CD14-positive monocyte (primary cell): ENCODE results near the gene DAD1. TPM values are rescaled to one million over a fixed set of nuclear protein-coding genes. Genes with fewer than 3 reads are reported as not detected.
A peak's percentile ranks its signal among the peaks of the same experiment; 100 is the strongest.

Source experiments
- DNase-seq, 3 donors: peaks; one replicate each; pipeline ENCODE4 v3.0.0-alpha.2; 2011 to 2022
- H2AFZ ChIP-seq: 2 replicates; pipeline ENCODE4 v1.6.0; 2012; ENCODE audit warnings: mild to moderate bottlenecking, low read depth, low read length, inconsistent platforms; ENCODE audit not compliant: insufficient read depth, poor library complexity, severe bottlenecking
- H3K27ac ChIP-seq, 2 donors: 1 replicate in 1 of 2; 2 replicates in 1 of 2; pipeline ENCODE4 v1.5.1; 2012 to 2013; ENCODE audit warnings: low read length in 2 of 2, control low read depth in 1 of 2, inconsistent platforms in 1 of 2, low read depth in 1 of 2, mild to moderate bottlenecking in 1 of 2
- H3K27me3 ChIP-seq, 2 donors: one replicate each; pipeline versions ENCODE4 v1.6.0 to v1.6.1; 2011 to 2013; ENCODE audit warnings: low read length in 2 of 2; ENCODE audit not compliant: control insufficient read depth in 2 of 2, insufficient read depth in 2 of 2
- H3K36me3 ChIP-seq, 2 donors: replicated peaks in 1 of 2; 1 replicate in 1 of 2; 2 replicates in 1 of 2; pipeline versions ENCODE4 v1.5.1 to v1.6.1; 2012 to 2013; ENCODE audit warnings: low read length in 2 of 2, control low read depth in 1 of 2, inconsistent platforms in 1 of 2, mild to moderate bottlenecking in 1 of 2; ENCODE audit not compliant: insufficient read depth in 2 of 2, control insufficient read depth in 1 of 2
- H3K4me1 ChIP-seq, 2 donors: 1 replicate in 1 of 2; 2 replicates in 1 of 2; pipeline versions ENCODE4 v1.5.1 to v1.6.1; 2012 to 2013; ENCODE audit warnings: low read length in 2 of 2, control low read depth in 1 of 2, inconsistent platforms in 1 of 2, mild to moderate bottlenecking in 1 of 2, moderate library complexity in 1 of 2; ENCODE audit not compliant: insufficient read depth in 2 of 2, control insufficient read depth in 1 of 2
- H3K4me2 ChIP-seq: replicated peaks from 2 replicates; pipeline ENCODE3; 2012; ENCODE audit warnings: low read length, moderate library complexity, mild to moderate bottlenecking; ENCODE audit not compliant: poor library complexity, severe bottlenecking; ENCODE audit errors: extremely low read depth
- H3K4me3 ChIP-seq, 3 experiments: fragments of 200-600 bp in 1 of 3; sonication (generic) in 1 of 3; replicated peaks in 1 of 3; 1 replicate in 2 of 3; 2 replicates in 1 of 3; pipeline ENCODE4 v1.5.1; 2011 to 2013; ENCODE audit warnings: low read length in 3 of 3, mild to moderate bottlenecking in 3 of 3, control low read depth in 2 of 3, low read depth in 2 of 3, inconsistent platforms in 1 of 3, moderate library complexity in 1 of 3
- H3K79me2 ChIP-seq: 2 replicates; pipeline ENCODE4 v1.6.0; 2012; ENCODE audit warnings: mild to moderate bottlenecking, control low read depth, inconsistent platforms, low read length, moderate library complexity; ENCODE audit not compliant: insufficient read depth
- H3K9ac ChIP-seq: 2 replicates; pipeline ENCODE4 v1.6.0; 2017; ENCODE audit warnings: low read length, mild to moderate bottlenecking; ENCODE audit not compliant: insufficient read depth, poor library complexity, severe bottlenecking
- H3K9me3 ChIP-seq, 2 donors: replicated peaks in 1 of 2; 1 replicate in 1 of 2; 2 replicates in 1 of 2; pipeline versions ENCODE4 v1.5.1 to v1.6.1; 2012 to 2013; ENCODE audit warnings: low read length in 2 of 2, control low read depth in 1 of 2; ENCODE audit not compliant: control insufficient read depth in 1 of 2, insufficient read depth in 1 of 2
- H4K20me1 ChIP-seq: 2 replicates; pipeline ENCODE4 v1.6.0; 2012; ENCODE audit warnings: mild to moderate bottlenecking, low read length, control low read depth, moderate library complexity; ENCODE audit not compliant: insufficient read depth
- H3K27ac Mint-ChIP-seq, 7 donors: one replicate each; pipeline ENCODE4 v1.8.0; 2020; ENCODE audit warnings: mild to moderate bottlenecking in 7 of 7, mixed read lengths in 7 of 7, moderate library complexity in 6 of 7, inconsistent platforms in 2 of 7
- H3K27me3 Mint-ChIP-seq, 3 donors: one replicate each; pipeline ENCODE4 v1.8.0; 2021 to 2022; ENCODE audit warnings: low read depth in 3 of 3, mild to moderate bottlenecking in 3 of 3, mixed read lengths in 3 of 3, moderate library complexity in 3 of 3, inconsistent platforms in 1 of 3
- H3K36me3 Mint-ChIP-seq, 2 donors: one replicate each; pipeline ENCODE4 v1.8.0; 2020; ENCODE audit warnings: mixed read lengths in 2 of 2, inconsistent platforms in 1 of 2, mild to moderate bottlenecking in 1 of 2
- H3K4me1 Mint-ChIP-seq: one replicate; pipeline ENCODE4 v1.8.0; 2020; ENCODE audit warnings: mild to moderate bottlenecking, mixed read lengths
- H3K4me3 Mint-ChIP-seq, 2 donors: one replicate each; pipeline ENCODE4 v1.8.0; 2020; ENCODE audit warnings: mild to moderate bottlenecking in 2 of 2, mixed read lengths in 2 of 2, moderate library complexity in 1 of 2
- H3K9me3 Mint-ChIP-seq, 7 donors: one replicate each; pipeline ENCODE4 v1.8.0; 2020 to 2022; ENCODE audit warnings: mixed read lengths in 7 of 7, mild to moderate bottlenecking in 6 of 7, moderate library complexity in 6 of 7, inconsistent platforms in 2 of 7
- CTCF ChIP-seq: fragments of 200-600 bp; IDR thresholded peaks from one replicate; pipeline ENCODE4 v1.8.0; 2022; ENCODE audit warnings: antibody characterized with exemption, mild to moderate bottlenecking
- WGBS: methylation state at CpG from one replicate; pipeline ENCODE4 v1.1.5; 2013; ENCODE audit warnings: missing lambda C conversion rate; ENCODE audit not compliant: insufficient coverage; 5-methylcytosine and 5-hydroxymethylcytosine counted together
- intact Hi-C, 2 donors: fragments of 100-400 bp; cut with micrococcal nuclease; formaldehyde crosslinking; loops; one replicate each; pipeline versions ENCODE4 v1.15.0 to v1.15.1; 2023
- polyA plus RNA-seq, 3 donors: library from polyadenylated mRNA; depleted of rRNA in 1 of 3; unstranded in 2 of 3; stranded (reverse) in 1 of 3; fragments of 300-500 nt in 2 of 3; fragments of >200 nt in 1 of 3; fragmentation: Illumina TruSeq in 2 of 3; gene quantifications; 1 replicate in 2 of 3; 2 replicates in 1 of 3; pipeline ENCODE4 v1.2.3, GENCODE V29; 2012 to 2021

The DAD1 gene
- polyA plus RNA-seq, 3 donors = 126 to 444 (median 440) TPM

GRCh38 chr14:22573804-22574203, 15.2 kb downstream of the DAD1 start:
- WGBS = 100% methylated on average over 3 of the region's 3 CpGs
- H3K9me3 ChIP-seq = no peaks in the 10 kb centered on the region
- H3K4me2 ChIP-seq = no peak overlapping the region
- peak in 2 of 3 donors; percentile 12 to 15 for DNase-seq
- Mint-ChIP-seq H3K9me3 (peaks cover 0 to 2% (median 0%) of the 10 kb centered on the region in 7 donors), H3K4me3 (no peak overlapping the region), H3K36me3 (peaks cover 54 to 83% of the 10 kb centered on the region in 2 donors), H3K27ac (no peak overlapping the region), H3K4me1 (peaks cover 7% of the 10 kb centered on the region), H3K27me3 (no peaks in the 10 kb centered on the region)
- H3K79me2 ChIP-seq = peaks cover 30% of the 10 kb centered on the region
- no peak overlapping the region for H3K9ac ChIP-seq
- intact Hi-C loops = loop anchor here (2.0 to 5.0 kb wide), 2 partner anchors 78 to 279 kb away; no protein-coding TSS in a partner anchor
- H3K27ac ChIP-seq = no peak overlapping the region
- TF ChIP-seq CTCF = no peak
- H3K36me3 ChIP-seq = peaks cover 53 to 60% of the 10 kb centered on the region in 2 donors
- H3K27me3 ChIP-seq = no peaks in the 10 kb centered on the region
- H3K4me1 ChIP-seq = no peaks in the 10 kb centered on the region
- no peak overlapping the region for H2AFZ ChIP-seq
- H4K20me1 ChIP-seq = peaks cover 26% of the 10 kb centered on the region
- H3K4me3 ChIP-seq = no peak overlapping the region

- Histone ChIP-seq H4K20me1 (peaks cover 25% of the 10 kb centered on the region), H3K27me3 (no peaks in the 10 kb centered on the region), H3K9me3 (no peaks in the 10 kb centered on the region), H2AFZ (no peak overlapping the region), H3K4me1 (no peaks in the 10 kb centered on the region), H3K9ac (no peak overlapping the region), H3K79me2 (peaks cover 21% of the 10 kb centered on the region), H3K36me3 (peaks cover 61 to 72% of the 10 kb centered on the region in 2 donors), H3K4me3 (no peak overlapping the region), H3K27ac (no peak overlapping the region), H3K4me2 (no peak overlapping the region)
- WGBS = 80% methylated on average over 1 of the region's 1 CpG
- peaks cover 7% of the 10 kb centered on the region for H3K4me1 Mint-ChIP-seq
- H3K27me3 Mint-ChIP-seq = no peaks in the 10 kb centered on the region
- intact Hi-C loops = loop anchor here (2.0 to 5.0 kb wide), 2 partner anchors 80 to 280 kb away; no protein-coding TSS in a partner anchor
- H3K36me3 Mint-ChIP-seq = peaks cover 59 to 84% of the 10 kb centered on the region in 2 donors
- H3K27ac Mint-ChIP-seq = no peak overlapping the region
- no peak overlapping the region for H3K4me3 Mint-ChIP-seq
- no peak for DNase-seq
- H3K9me3 Mint-ChIP-seq = peaks cover 0 to 2% (median 0%) of the 10 kb centered on the region in 7 donors
- no peak for TF ChIP-seq CTCF
These were observed 16.4 kb downstream of the DAD1 start for GRCh38 chr14:22572562-22573058.
